Measurements from ENCODE around the gene CFAP70. TPM values are rescaled to one million over a fixed set of nuclear protein-coding genes. Genes with fewer than 3 reads are reported as not detected.

CFAP70 gene
- polyA plus RNA-seq, 1 experiment, result 0.24 TPM

DNA sequence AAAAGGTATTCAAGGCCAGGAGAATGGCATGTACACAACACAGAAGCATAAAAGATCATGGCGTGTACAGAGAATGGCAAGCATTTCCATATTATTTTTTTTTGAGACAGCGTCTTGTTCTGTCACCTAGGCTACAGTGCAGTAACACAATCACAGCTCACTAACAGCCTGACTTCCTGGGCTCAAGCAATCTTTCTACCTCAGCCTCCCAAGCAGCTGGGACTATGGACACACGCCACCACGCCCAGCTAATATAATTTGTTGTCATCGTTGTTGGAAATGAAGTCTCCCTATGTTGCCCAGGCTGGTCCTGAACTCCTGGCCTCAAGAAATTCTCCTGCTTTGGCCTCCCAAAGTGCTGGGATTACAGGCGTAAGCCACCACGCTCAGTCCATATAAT, 27.9 kb upstream of the CFAP70 start:
- POLR2A ChIA-PET, result no interaction called here
- Histone ChIP-seq H3K9me3 (ENCODE audit: control insufficient read depth, insufficient read depth, low read length) (no peaks in the 10 kb centered on the region), H3K27ac (ENCODE audit: low read depth, low read length) (no peak overlapping the region), H3K4me3 (ENCODE audit: low read depth, low read length) (no peak overlapping the region), H3K27me3 (ENCODE audit: control insufficient read depth, insufficient read depth, low read length) (no peaks in the 10 kb centered on the region)
- CTCF ChIA-PET, result no interaction called here
- no peak for TF ChIP-seq CTCF (IDR thresholded peaks at IDR 0.05; ENCODE audit: low read depth, low read length)
- no peak for DNase-seq (ENCODE audit: low read depth, low spot score)

- ChIA-PET POLR2A (no interaction called here), CTCF (no interaction called here)
- Histone ChIP-seq H3K4me3 (ENCODE audit: low read depth, low read length) (no peak overlapping the region), H3K27ac (ENCODE audit: low read depth, low read length) (no peak overlapping the region), H3K27me3 (ENCODE audit: control insufficient read depth, insufficient read depth, low read length) (no peaks in the 10 kb centered on the region), H3K9me3 (ENCODE audit: control insufficient read depth, insufficient read depth, low read length) (no peaks in the 10 kb centered on the region)
- no peak for TF ChIP-seq CTCF (IDR thresholded peaks at IDR 0.05; ENCODE audit: low read depth, low read length)
- no peak for DNase-seq (ENCODE audit: low read depth, low spot score)
Observed at GRCh38 chr10:73379064-73379748, 20.5 kb upstream of the CFAP70 start.

- no peak for TF ChIP-seq CTCF (IDR thresholded peaks at IDR 0.05; ENCODE audit: low read depth, low read length)
- ChIA-PET POLR2A (no interaction called here), CTCF (interaction anchor here (0.7 kb wide), 1 partner anchor 25 kb away, joined by 4 read pairs; no protein-coding TSS in a partner anchor)
- Histone ChIP-seq H3K9me3 (ENCODE audit: control insufficient read depth, insufficient read depth, low read length) (no peaks in the 10 kb centered on the region), H3K27ac (ENCODE audit: low read depth, low read length) (no peak overlapping the region), H3K4me3 (ENCODE audit: low read depth, low read length) (no peak overlapping the region), H3K27me3 (ENCODE audit: control insufficient read depth, insufficient read depth, low read length) (no peaks in the 10 kb centered on the region)
- no peak for DNase-seq (ENCODE audit: low read depth, low spot score)
Observed at GRCh38 chr10:73376679-73377078, 18.0 kb upstream of the CFAP70 start.

- Histone ChIP-seq H3K27ac (ENCODE audit: low read depth, low read length) (no peak overlapping the region), H3K9me3 (ENCODE audit: control insufficient read depth, insufficient read depth, low read length) (no peaks in the 10 kb centered on the region), H3K27me3 (ENCODE audit: control insufficient read depth, insufficient read depth, low read length) (no peaks in the 10 kb centered on the region), H3K4me3 (ENCODE audit: low read depth, low read length) (no peak overlapping the region)
- no peak for DNase-seq (ENCODE audit: low read depth, low spot score)
- no peak for TF ChIP-seq CTCF (IDR thresholded peaks at IDR 0.05; ENCODE audit: low read depth, low read length)
- ChIA-PET CTCF (no interaction called here), POLR2A (no interaction called here)
Observed at GRCh38 chr10:73368238-73368637, 9.6 kb upstream of the CFAP70 start.

DNA sequence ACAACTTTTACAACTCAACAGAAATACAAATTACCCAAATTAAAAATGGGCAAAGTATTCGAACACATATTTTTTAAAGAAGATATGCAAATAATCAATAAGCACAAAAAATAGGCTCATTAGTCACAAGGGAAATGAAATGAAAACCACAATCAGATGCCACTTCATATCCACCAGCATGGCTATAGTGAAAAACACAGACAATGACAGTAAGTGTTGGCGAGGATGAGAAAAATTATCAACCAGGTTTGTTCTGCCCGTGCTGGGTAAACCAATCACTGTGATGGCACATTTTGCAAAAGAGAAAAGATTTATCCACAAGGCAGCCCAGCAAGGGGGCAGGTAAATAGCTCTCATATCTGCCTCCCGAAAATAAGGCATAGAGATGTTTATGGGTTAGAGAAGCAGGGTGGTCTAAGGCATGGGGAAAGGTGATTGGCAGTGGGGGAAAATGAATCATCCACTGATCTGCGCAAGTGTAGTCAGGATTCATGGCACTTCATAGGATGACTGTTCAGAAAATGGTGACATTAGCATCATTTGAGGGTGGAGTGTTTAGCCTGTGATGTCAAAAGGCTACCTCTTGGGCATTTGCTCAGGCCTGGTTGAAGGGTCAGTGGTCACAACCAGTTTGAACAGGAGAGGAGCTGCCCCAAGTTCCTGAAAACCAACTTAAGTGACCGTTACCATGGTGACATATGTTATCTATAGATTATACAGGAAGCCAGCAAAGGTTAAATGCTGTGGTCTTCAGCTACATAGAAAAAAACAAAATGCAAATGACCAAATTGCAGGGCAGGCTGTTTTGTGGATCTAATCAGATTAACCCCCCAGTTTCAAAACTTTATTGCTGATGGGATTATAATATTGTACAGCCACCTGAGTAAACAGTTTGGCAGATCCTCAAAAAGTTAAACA, 8.0 kb upstream of the CFAP70 start:
- H3K27me3 ChIP-seq (ENCODE audit: control insufficient read depth, insufficient read depth, low read length), result no peaks in the 10 kb centered on the region
- no peak for TF ChIP-seq CTCF (IDR thresholded peaks at IDR 0.05; ENCODE audit: low read depth, low read length)
- no peak overlapping the region for H3K4me3 ChIP-seq (ENCODE audit: low read depth, low read length)
- CTCF ChIA-PET, result no interaction called here
- H3K9me3 ChIP-seq (ENCODE audit: control insufficient read depth, insufficient read depth, low read length), result no peaks in the 10 kb centered on the region
- no peak for DNase-seq (ENCODE audit: low read depth, low spot score)
- POLR2A ChIA-PET, result no interaction called here
- H3K27ac ChIP-seq (ENCODE audit: low read depth, low read length), result no peak overlapping the region
